B cell (primary cell): ENCODE measurements around the gene CRTAP.

ENCODE experiments used
- CTCF ChIP-seq: fragments of 200-600 bp; IDR thresholded peaks from one replicate; pipeline ENCODE4 v1.8.0; 2022; ENCODE audit warnings: antibody characterized with exemption, mild to moderate bottlenecking
- EZH2 ChIP-seq: IDR thresholded peaks from 2 replicates; pipeline ENCODE4 v1.6.1; 2012; ENCODE audit warnings: borderline replicate concordance, low read depth, mild to moderate bottlenecking, moderate library complexity, low read length; ENCODE audit not compliant: insufficient read depth, poor library complexity, severe bottlenecking

GRCh38 chr3:33128706-33129105 is 14.9 kb downstream of the CRTAP start:
- TF ChIP-seq CTCF (no peak), EZH2 (no peak)
